Measurements from ENCODE around the gene ABCA7.

ABCA7 gene

DNA sequence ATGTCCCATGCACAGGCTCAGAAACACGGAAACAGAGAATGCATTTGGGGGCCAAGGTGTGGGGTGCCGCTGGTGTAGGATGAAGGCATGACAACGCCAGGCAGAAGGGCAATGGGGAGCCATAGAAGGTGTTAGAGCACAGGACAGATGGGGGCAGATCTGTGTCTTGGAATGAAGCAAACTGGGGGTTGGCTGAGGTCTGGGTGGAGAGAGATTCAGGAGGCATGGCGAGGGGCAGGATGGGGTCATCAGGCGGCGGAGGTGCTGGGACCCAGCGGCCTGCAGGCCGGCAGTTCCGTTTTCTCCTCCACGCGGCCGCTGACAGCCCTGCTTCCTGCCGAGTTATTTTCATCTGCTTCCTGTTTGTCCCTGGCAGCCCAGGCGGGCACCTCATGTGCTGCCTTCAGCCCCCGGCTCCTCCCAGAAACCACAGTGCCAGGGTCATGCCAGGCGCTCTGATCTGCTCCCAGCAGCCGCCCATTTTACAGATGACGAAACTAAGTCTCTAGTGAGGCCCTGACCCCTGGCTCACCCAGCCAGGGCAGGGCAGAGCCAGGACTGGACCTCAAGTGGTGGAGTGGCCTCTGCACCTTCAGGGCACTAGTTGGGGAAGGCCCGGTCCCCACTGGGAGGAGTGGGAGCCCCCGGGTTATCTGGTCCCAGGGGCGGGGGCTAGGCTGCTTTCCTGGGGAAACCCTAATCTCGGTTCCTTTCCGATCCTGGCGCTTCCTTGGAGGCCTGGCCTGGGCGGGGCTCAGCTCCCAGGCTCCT lies 29.3 kb downstream of the ABCA7 start:
- DNase-seq (ENCODE audit: insufficient read length, low spot score) (no peak), FAIRE-seq (no peak)
- peak; percentile 60; the same call in 1 of the 2 replicates for TF ChIP-seq POU2F2 (IDR thresholded peaks at IDR 0.05; ENCODE audit: low read depth, low read length)
- TF ChIP-seq POLR2AphosphoS5 (IDR thresholded peaks at IDR 0.05; ENCODE audit: low read depth, low read length), result 0 out of 2 replicates have a peak, but pooled peaks have one; percentile 24
- peak; percentile 84 for TF ChIP-seq SPI1 (IDR thresholded peaks at IDR 0.05; ENCODE audit: low read depth, low read length)
- no peak for TF ChIP-seq POLR2A (IDR thresholded peaks at IDR 0.05; ENCODE audit: low read depth, low read length)
- 0 out of 2 replicates have a peak, but pooled peaks have one; percentile 29 for TF ChIP-seq TAF1 (IDR thresholded peaks at IDR 0.05; ENCODE audit: low read depth, low read length)

DNA sequence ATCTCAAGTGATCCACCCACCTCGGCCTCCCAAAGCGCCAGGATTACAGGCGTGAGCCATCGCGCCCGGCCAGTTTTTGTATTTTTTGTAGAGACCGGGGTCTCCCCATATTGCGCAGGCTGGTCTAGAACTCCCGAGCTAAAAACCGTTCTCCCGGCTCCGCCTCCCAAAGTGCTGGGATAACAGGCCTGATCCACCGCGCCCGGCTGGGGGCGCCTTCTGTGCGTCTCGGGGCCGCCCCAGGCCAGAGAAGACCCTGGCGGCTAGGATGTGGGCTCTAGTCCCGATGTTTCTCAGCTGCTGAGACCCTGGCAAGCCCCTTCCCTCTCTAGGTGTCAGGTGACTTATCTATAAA lies 30.6 kb downstream of the ABCA7 start:
- TF ChIP-seq POLR2A (IDR thresholded peaks at IDR 0.05; ENCODE audit: low read depth, low read length) (no peak), SPI1 (IDR thresholded peaks at IDR 0.05; ENCODE audit: low read depth, low read length) (no peak), TAF1 (IDR thresholded peaks at IDR 0.05; ENCODE audit: low read depth, low read length) (no peak), POLR2AphosphoS5 (IDR thresholded peaks at IDR 0.05; ENCODE audit: low read depth, low read length) (no peak), PAX5 (IDR thresholded peaks at IDR 0.05; ENCODE audit: insufficient read depth, low read length, severe bottlenecking) (no peak), POU2F2 (IDR thresholded peaks at IDR 0.05; ENCODE audit: low read depth, low read length) (no peak)
- FAIRE-seq (no peak), DNase-seq (ENCODE audit: insufficient read length, low spot score) (no peak)

DNA sequence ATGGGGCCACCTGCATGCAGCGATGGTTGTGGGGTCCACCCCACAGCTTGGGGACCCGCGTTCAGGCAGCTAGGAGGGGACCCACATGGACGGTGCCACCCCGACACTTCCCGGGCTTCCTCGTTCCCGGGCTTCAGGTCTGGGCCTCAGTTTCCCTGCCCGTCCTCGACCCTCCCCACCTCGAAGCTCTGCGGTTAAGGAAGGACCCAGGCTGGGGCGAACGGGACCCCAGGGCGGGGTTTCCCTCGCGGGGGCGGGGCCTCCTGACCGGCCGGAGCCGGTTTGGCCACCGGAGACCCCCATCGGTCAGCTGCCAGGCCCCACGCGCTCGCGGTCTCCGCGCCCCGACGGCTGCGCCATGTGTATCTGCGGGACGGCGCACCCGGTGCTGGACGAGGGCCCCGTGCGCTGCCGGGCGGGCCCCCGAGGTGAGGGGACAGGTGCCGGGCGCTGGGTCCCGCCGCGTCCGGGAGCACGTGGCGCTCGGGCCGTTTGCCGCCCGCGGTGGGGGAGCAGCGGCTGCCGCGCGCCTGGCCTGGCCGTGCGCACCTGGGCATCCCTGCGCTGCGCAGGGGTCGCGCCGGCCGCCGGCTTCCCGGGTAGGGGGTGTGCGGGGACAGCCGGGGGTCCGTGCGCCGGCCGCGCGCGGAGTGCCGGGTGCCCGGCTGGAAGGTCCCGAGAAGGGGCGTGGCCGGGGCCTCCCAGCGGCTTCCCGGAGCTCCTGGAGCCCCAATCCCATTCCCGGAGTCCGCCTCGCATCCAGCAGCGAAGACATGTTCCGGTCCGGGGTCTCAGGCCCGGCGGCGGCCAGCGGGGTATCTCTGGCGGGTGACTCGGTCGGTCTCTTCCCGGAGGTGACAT lies 31.3 kb downstream of the ABCA7 start:
- no peak for TF ChIP-seq POLR2AphosphoS5 (IDR thresholded peaks at IDR 0.05; ENCODE audit: low read depth, low read length)
- TF ChIP-seq POU2F2 (IDR thresholded peaks at IDR 0.05; ENCODE audit: low read depth, low read length), result no peak
- no peak for TF ChIP-seq TAF1 (IDR thresholded peaks at IDR 0.05; ENCODE audit: low read depth, low read length)
- no peak for TF ChIP-seq POLR2A (IDR thresholded peaks at IDR 0.05; ENCODE audit: low read depth, low read length)
- no peak for TF ChIP-seq PAX5 (IDR thresholded peaks at IDR 0.05; ENCODE audit: insufficient read depth, low read length, severe bottlenecking)
- TF ChIP-seq SPI1 (IDR thresholded peaks at IDR 0.05; ENCODE audit: low read depth, low read length), result no peak
- no peak for DNase-seq (ENCODE audit: insufficient read length, low spot score)
- FAIRE-seq, result no peak

DNA sequence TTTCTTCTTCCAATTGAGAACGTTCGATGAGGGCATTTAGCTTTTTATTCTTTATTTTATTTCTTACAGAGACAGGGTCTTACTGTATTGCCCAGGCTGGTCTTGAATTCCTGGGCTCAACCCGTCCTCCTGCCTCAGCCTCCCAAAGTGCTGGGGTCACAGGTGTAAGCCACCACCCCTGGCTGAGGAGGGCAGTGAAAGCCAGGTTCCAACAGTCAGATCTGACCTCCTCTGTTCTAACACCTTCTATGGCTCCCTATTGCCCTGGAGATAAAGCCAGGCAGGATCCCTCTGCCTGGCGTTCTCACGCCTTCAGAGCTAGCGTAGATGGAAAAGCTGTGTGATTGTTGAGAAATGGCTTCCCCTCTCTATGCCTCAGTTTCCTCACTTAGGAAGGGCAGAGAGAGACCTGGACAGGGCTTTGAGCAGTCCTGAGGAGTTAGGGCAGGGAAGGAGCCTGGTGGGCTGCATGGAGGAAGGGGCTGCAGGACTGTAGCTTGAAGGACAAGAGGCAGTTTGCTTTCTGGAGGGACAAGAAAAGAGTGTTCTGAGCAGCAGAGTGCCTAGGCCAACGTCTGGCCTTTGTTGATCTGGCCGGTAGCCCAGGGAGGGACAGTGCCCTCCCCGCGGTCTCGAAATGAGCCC lies 32.6 kb downstream of the ABCA7 start:
- DNase-seq (ENCODE audit: insufficient read length, low spot score) (no peak), FAIRE-seq (no peak)
- no peak for TF ChIP-seq PAX5 (IDR thresholded peaks at IDR 0.05; ENCODE audit: insufficient read depth, low read length, severe bottlenecking)
- TF ChIP-seq SPI1 (IDR thresholded peaks at IDR 0.05; ENCODE audit: low read depth, low read length), result no peak
- TF ChIP-seq TAF1 (IDR thresholded peaks at IDR 0.05; ENCODE audit: low read depth, low read length), result no peak
- no peak for TF ChIP-seq POU2F2 (IDR thresholded peaks at IDR 0.05; ENCODE audit: low read depth, low read length)
- TF ChIP-seq POLR2AphosphoS5 (IDR thresholded peaks at IDR 0.05; ENCODE audit: low read depth, low read length), result no peak
- TF ChIP-seq POLR2A (IDR thresholded peaks at IDR 0.05; ENCODE audit: low read depth, low read length), result no peak

DNA sequence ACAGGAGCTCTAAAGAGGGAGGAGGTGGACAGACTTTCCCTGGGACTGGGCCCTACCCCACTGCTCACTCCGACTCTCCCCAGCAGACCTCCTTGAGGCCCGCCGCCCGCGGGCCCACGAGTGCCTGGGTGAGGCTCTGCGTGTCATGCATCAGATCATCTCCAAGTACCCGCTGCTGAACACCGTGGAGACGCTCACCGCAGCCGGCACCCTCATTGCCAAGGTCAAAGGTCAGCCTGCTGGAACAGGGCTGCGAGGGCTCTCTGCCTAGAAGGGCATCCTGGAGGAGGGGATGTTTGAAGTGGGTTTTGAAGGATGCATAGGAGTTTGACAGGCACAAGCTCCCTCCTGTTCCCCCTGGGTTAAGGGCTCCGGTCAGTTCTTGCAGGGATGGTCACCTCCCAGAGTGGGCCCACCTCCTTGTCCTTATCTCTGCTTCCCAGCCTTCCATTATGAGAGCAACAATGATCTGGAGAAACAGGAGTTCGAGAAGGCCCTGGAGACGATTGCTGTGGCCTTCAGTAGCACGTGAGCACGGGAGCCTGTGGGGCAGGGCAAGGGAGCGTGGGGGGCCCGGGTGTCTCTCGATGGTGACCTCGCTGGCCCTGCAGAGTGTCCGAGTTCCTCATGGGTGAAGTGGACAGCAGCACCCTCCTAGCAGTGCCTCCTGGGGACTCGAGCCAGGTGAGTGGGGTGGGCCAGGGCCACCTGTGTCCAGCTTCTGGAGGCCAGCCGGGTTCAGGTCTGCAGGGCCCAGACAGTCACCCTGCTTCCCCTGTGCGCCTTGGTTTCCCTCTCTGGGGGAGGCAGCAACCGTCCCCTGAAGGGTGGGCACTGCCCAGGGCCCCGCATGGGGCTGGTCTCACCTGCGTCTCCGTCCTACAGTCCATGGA lies 33.4 kb downstream of the ABCA7 start:
- TF ChIP-seq SPI1 (IDR thresholded peaks at IDR 0.05; ENCODE audit: low read depth, low read length) (no peak), POLR2A (IDR thresholded peaks at IDR 0.05; ENCODE audit: low read depth, low read length) (no peak), TAF1 (IDR thresholded peaks at IDR 0.05; ENCODE audit: low read depth, low read length) (no peak), PAX5 (IDR thresholded peaks at IDR 0.05; ENCODE audit: insufficient read depth, low read length, severe bottlenecking) (no peak), POU2F2 (IDR thresholded peaks at IDR 0.05; ENCODE audit: low read depth, low read length) (no peak), POLR2AphosphoS5 (IDR thresholded peaks at IDR 0.05; ENCODE audit: low read depth, low read length) (no peak)
- DNase-seq (ENCODE audit: insufficient read length, low spot score) (no peak), FAIRE-seq (no peak)

DNA sequence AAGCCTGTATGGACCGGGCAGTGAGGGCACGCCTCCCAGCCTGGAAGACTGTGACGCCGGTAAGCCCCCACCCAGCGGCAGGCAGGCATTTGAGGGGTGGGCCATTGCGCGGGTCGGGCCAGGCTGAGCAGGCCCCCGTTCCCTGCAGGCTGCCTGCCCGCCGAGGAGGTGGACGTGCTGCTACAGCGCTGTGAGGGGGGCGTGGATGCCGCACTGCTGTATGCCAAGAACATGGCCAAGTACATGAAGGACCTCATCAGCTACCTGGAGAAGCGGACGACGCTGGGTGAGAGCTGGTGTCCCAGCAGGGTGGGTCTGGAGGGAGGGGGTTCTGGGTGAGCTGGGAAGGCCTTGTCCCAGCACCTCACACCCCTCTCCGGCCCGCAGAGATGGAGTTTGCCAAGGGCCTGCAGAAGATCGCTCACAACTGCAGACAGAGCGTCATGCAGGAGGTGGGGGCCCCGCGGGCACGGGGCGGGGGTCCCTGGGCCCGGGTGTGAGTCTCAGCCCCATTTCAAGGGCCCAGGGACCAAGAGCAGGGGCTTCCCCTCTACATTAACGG lies 34.1 kb downstream of the ABCA7 start:
- no peak for DNase-seq (ENCODE audit: insufficient read length, low spot score)

DNA sequence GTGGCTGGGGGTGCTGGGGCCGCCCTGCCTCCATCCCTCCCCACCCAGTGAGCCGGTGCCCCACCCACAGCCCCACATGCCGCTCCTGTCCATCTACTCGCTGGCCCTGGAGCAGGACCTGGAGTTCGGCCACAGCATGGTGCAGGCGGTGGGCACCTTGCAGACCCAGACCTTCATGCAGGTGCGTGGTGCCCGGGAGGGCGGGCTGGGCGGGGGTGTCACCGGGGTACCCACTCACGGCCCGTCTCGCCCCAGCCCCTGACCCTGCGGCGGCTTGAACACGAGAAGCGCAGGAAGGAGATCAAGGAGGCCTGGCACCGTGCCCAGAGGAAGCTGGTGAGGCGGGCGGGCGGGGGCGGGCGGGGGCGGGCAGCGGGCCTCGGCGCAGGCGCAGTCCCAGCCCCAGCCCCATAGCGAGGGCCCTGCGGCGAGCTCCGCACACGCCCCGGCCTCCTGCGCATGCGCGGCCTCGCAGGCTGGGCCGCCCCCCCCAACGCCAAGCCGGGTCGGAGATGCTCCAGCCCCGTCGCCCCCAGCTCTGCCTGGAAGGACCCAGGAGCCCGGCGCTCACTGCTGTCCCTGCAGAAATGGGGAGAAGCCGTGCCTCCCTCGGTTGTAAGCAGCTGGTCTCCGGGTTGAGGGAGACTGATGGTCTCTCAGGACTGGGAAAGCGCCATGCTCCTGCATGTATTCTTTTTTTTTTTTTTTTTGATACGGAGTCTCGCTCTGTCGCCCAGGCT lies 34.8 kb downstream of the ABCA7 start:
- DNase-seq (ENCODE audit: insufficient read length, low spot score), result peak; percentile 96

More for the DNA sequence above, 34.1 kb downstream of the ABCA7 start:
- FAIRE-seq, result no peak
- TF ChIP-seq TAF1 (IDR thresholded peaks at IDR 0.05; ENCODE audit: low read depth, low read length) (no peak), PAX5 (IDR thresholded peaks at IDR 0.05; ENCODE audit: insufficient read depth, low read length, severe bottlenecking) (no peak), SPI1 (IDR thresholded peaks at IDR 0.05; ENCODE audit: low read depth, low read length) (no peak), POU2F2 (IDR thresholded peaks at IDR 0.05; ENCODE audit: low read depth, low read length) (no peak), POLR2AphosphoS5 (IDR thresholded peaks at IDR 0.05; ENCODE audit: low read depth, low read length) (no peak), POLR2A (IDR thresholded peaks at IDR 0.05; ENCODE audit: low read depth, low read length) (no peak)

More for the DNA sequence above, 34.8 kb downstream of the ABCA7 start:
- peak; percentile 84 for FAIRE-seq
- TF ChIP-seq POU2F2 (IDR thresholded peaks at IDR 0.05; ENCODE audit: low read depth, low read length) (no peak), POLR2A (IDR thresholded peaks at IDR 0.05; ENCODE audit: low read depth, low read length) (no peak), PAX5 (IDR thresholded peaks at IDR 0.05; ENCODE audit: insufficient read depth, low read length, severe bottlenecking) (no peak), SPI1 (IDR thresholded peaks at IDR 0.05; ENCODE audit: low read depth, low read length) (no peak), POLR2AphosphoS5 (IDR thresholded peaks at IDR 0.05; ENCODE audit: low read depth, low read length) (no peak), TAF1 (IDR thresholded peaks at IDR 0.05; ENCODE audit: low read depth, low read length) (no peak)

All from GM12891 (cell line).